Kidney (tissue), 14 donors: ENCODE results near the gene CASP10. TPM values are rescaled to one million over a fixed set of nuclear protein-coding genes. Genes with fewer than 3 reads are reported as not detected.

Source experiments
- DNase-seq, 5 donors: peaks; one replicate each; pipeline ENCODE4 v3.0.0-alpha.2; 2013 to 2020
- FAIRE-seq: peaks from 2 replicates; lab custom pipeline; 2012; peaks lifted over from hg19 to GRCh38; lab: Jason Lieb, UNC
- H3K27ac ChIP-seq, 2 donors: one replicate each; pipeline ENCODE4 v1.7.0; 2013; ENCODE audit warnings: low read depth in 2 of 2, low read length in 2 of 2, inconsistent platforms in 1 of 2
- H3K27me3 ChIP-seq: one replicate; pipeline ENCODE4 v1.7.1; 2013; ENCODE audit warnings: low read length, inconsistent platforms; ENCODE audit not compliant: control insufficient read depth, insufficient read depth
- H3K36me3 ChIP-seq, 3 donors: one replicate each; pipeline versions ENCODE4 v1.7.0 to v1.7.1; 2013; ENCODE audit warnings: low read length in 3 of 3, control low read depth in 1 of 3, inconsistent platforms in 1 of 3; ENCODE audit not compliant: insufficient read depth in 3 of 3, control insufficient read depth in 2 of 3
- H3K4me1 ChIP-seq, 3 donors: one replicate each; pipeline versions ENCODE4 v1.7.0 to v1.7.1; 2013; ENCODE audit warnings: low read length in 3 of 3, inconsistent platforms in 1 of 3, low read depth in 1 of 3; ENCODE audit not compliant: control insufficient read depth in 2 of 3, insufficient read depth in 2 of 3
- H3K4me3 ChIP-seq, 3 donors: one replicate each; pipeline versions ENCODE4 v1.7.0 to v1.8.1; 2013; ENCODE audit warnings: low read length in 3 of 3, control low read depth in 1 of 3, inconsistent platforms in 1 of 3
- H3K9ac ChIP-seq, 3 donors: one replicate each; pipeline versions ENCODE4 v1.7.0 to v1.7.1; 2013; ENCODE audit warnings: low read length in 3 of 3, control low read depth in 1 of 3, inconsistent platforms in 1 of 3
- H3K9me3 ChIP-seq, 3 donors: one replicate each; pipeline versions ENCODE4 v1.7.0 to v1.7.1; 2013; ENCODE audit warnings: low read length in 3 of 3, control low read depth in 1 of 3, inconsistent platforms in 1 of 3; ENCODE audit not compliant: control insufficient read depth in 2 of 3, insufficient read depth in 1 of 3
- intact Hi-C: fragments of 100-400 bp; cut with DNase I; formaldehyde crosslinking; loops from one replicate; pipeline ENCODE4 v1.11.1; 2022
- polyA plus RNA-seq: library from polyadenylated mRNA; stranded (reverse); fragments of 350-450 nt; fragmentation: Illumina TruSeq; extraction: RNeasy Lipid Tissue Mini Kit (QIAGEN cat#74804); gene quantifications from one replicate; pipeline ENCODE4 v1.2.3, GENCODE V29; 2014; ENCODE audit warnings: low read depth, low replicate concordance; ENCODE audit not compliant: insufficient read depth
- total RNA-seq: library from RNA; stranded (reverse); fragmentation: NEBNext Ultra II Directional; extraction: Animal tissue kit (Norgen Biotek cat#: 25700); gene quantifications from one replicate; pipeline ENCODE4 v1.2.1, GENCODE V29; 2021
- TF ChIP-seq, protein P1 (sequence below): IDR thresholded peaks from 3 replicates; pipeline ENCODE4 v1.5.1; 2012; ENCODE audit warnings: mild to moderate bottlenecking, moderate library complexity, borderline replicate concordance; ENCODE audit not compliant: insufficient read depth; ENCODE audit errors: extremely low read depth
- donor health status: control.
- donor health status: control.
- donor health status: control.
- donor health status: control.
- donor health status: control.
- donor health status: DM: yes; HTN: yes; CAD: no.
- donor health status: Normal renal cell carcinoma (clear cell type).

The CASP10 gene
- total and polyA plus RNA-seq, 2 donors from 2014 or later = 4.5 to 24.6 TPM

DNA sequence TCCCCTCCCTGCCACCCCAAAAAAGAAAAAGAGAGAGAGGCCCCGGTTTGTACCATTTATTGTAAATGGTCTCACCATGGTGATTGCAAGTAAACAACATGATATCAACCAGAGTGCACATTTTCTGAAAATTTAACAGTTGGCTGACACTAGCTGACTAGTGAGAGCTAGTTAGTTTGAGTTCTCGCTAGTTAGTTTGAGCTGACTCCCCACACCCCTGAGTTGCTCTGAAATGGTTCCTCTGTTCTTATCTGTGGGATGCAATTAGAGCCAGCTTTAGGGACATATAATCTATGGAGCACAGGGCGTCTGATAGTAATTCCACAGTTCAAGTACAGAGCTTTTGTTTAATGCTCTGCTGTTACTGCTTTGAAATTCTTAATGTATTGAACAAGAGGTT, 13.1 kb downstream of the CASP10 start:
- Histone ChIP-seq H3K9me3 (no peaks in the 10 kb centered on the region), H3K27me3 (no peaks in the 10 kb centered on the region), H3K4me3 (peak overlapping the region in 1 of 3 donors; percentile 22), H3K4me1 (peaks cover 0 to 17% (median 0%) of the 10 kb centered on the region in 3 donors), H3K27ac (no peak overlapping the region), H3K36me3 (peaks cover 0 to 6% (median 0%) of the 10 kb centered on the region in 3 donors), H3K9ac (no peak overlapping the region)
- DNase-seq (no peak), FAIRE-seq (no peak)
- intact Hi-C loops = no loop called here
- TF ChIP-seq, protein P1, sequence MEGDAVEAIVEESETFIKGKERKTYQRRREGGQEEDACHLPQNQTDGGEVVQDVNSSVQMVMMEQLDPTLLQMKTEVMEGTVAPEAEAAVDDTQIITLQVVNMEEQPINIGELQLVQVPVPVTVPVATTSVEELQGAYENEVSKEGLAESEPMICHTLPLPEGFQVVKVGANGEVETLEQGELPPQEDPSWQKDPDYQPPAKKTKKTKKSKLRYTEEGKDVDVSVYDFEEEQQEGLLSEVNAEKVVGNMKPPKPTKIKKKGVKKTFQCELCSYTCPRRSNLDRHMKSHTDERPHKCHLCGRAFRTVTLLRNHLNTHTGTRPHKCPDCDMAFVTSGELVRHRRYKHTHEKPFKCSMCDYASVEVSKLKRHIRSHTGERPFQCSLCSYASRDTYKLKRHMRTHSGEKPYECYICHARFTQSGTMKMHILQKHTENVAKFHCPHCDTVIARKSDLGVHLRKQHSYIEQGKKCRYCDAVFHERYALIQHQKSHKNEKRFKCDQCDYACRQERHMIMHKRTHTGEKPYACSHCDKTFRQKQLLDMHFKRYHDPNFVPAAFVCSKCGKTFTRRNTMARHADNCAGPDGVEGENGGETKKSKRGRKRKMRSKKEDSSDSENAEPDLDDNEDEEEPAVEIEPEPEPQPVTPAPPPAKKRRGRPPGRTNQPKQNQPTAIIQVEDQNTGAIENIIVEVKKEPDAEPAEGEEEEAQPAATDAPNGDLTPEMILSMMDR = no peak

DNA sequence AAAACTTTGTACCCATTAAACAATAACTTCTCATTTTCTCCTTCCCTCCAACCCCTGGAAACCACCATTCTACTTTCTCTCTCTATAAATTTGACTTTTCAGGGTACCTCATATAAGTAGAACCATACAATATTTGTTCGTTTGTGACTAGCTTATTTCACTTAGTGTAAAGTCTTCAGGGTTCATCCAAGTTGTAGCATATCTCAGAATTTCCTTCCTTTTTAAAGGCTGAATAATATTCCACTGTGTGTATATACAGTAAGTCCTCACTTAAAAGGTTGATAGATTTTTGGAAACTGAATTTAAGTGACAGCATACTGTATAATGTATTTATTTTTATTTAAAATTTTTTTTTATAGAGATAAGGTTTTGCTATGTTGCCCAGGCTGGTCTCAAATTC, 13.9 kb downstream of the CASP10 start:
- no peak overlapping the region for H3K27ac ChIP-seq
- FAIRE-seq (no peak), DNase-seq (no peak)
- H3K4me3 ChIP-seq = no peak overlapping the region
- TF ChIP-seq, protein P1 = no peak
- H3K9me3 ChIP-seq = no peaks in the 10 kb centered on the region
- peaks cover 0 to 17% (median 0%) of the 10 kb centered on the region in 3 donors for H3K4me1 ChIP-seq
- intact Hi-C loops = no loop called here
- H3K36me3 ChIP-seq = peaks cover 0 to 7% (median 0%) of the 10 kb centered on the region in 3 donors
- H3K27me3 ChIP-seq = no peaks in the 10 kb centered on the region
- H3K9ac ChIP-seq = no peak overlapping the region

DNA sequence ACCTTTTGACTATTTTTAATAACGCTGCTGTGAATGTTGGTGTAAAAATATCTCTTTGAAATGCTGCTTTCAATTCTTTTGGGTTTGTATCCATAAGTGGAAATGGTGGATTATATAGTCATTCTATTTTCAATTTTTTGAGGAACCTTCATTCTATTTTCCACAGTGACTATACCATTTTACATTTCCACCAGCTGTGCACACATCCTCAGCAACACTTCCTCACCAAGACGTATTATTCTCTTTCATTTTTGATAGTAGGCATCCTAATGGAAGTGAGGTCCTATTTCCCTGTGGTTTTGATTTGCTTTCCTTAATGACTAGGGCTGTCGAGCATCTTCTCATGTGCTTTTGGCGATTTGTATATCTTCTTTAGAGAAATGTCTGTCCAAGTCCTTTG, 14.8 kb downstream of the CASP10 start:
- H3K4me3 ChIP-seq = no peak overlapping the region
- DNase-seq (no peak), FAIRE-seq (no peak)
- no peak overlapping the region for H3K27ac ChIP-seq
- H3K9ac ChIP-seq = no peak overlapping the region
- TF ChIP-seq, protein P1 = no peak
- H3K9me3 ChIP-seq = no peaks in the 10 kb centered on the region
- H3K27me3 ChIP-seq = no peaks in the 10 kb centered on the region
- H3K4me1 ChIP-seq = peaks cover 0 to 17% (median 0%) of the 10 kb centered on the region in 3 donors
- intact Hi-C loops = no loop called here
- H3K36me3 ChIP-seq = peaks cover 0 to 7% (median 0%) of the 10 kb centered on the region in 3 donors

DNA sequence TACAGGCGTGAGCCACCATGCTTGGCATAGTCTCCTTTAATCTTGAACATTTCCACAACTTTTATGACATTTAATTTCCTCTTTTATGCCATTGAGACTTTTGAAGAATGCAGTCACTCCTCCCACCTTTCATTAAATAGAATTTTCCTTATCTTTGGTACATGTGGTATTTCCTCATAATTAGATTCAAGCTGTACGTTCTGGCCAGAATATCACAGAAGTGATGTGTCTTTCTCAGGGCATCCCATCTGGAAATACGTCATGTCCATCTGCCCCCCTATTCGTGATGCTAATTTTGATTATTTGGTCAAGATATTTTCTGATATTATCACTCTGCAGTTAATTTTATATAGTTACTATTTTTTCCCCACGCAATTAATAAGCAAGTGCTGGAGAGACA, 16.9 kb downstream of the CASP10 start:
- intact Hi-C loops = no loop called here
- Histone ChIP-seq H3K36me3 (peaks cover 0 to 7% (median 0%) of the 10 kb centered on the region in 3 donors), H3K9me3 (no peaks in the 10 kb centered on the region), H3K9ac (no peak overlapping the region), H3K27me3 (no peaks in the 10 kb centered on the region), H3K27ac (no peak overlapping the region), H3K4me3 (no peak overlapping the region), H3K4me1 (peaks cover 7 to 20% (median 8%) of the 10 kb centered on the region in 3 donors)
- FAIRE-seq (no peak), DNase-seq (no peak)
- TF ChIP-seq, protein P1 = no peak
